SKM-1 (cell line): ENCODE results near the gene VSX2.

Experiments
- DNase-seq: peaks from one replicate; lab custom pipeline; 2025; ENCODE audit not compliant: unreplicated experiment; lab: John Stamatoyannopoulos, UW

The VSX2 gene

DNA sequence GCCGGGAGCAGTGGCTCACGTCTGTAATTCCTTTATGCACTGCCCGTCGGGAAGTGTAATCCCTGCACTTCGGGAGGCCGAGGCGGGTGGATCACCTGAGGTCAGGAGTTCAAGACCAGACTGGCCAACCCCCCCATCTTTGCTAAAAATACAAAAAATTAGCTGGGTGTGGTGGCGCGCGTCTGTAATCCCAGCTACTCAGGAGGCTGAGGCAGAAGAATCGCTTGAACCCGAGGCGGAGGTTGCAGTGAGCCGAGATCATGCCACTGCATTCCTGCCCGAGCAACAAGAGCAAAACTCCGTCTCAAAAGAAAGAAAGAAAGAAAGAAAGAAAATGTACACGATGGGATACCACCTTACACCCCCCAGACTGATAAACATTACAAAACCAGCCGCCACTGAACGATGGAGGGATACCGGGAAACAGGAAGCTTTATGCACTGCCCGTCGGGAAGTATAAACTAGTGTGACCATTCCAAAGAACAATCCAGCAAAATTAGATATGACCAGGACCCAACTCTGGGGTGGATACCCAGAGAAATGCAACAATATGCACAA is 62.4 kb downstream of the VSX2 start:
- DNase-seq, result no peak

DNA sequence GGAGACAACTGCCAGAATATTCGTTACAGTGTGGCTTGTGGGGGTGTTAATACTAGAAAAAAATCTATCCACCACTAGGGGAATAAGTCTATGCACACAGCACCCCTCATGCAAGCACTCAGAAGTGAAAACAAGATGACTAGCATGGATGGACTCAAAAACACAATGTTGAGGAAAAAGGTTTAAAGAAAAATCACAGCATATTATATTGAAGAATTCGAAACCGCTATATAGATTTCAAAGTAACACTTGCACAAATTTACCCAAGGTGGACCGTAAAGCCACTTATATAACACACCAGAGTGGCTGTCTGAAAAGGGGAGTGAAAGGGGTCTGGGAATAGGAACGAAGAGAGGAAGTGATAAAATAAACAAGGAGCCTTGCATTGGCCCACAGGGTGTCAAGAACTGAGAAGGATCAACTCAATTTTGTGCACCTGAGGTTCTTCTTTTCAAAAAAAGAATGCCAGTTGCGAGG is 62.9 kb downstream of the VSX2 start:
- DNase-seq, result no peak

DNA sequence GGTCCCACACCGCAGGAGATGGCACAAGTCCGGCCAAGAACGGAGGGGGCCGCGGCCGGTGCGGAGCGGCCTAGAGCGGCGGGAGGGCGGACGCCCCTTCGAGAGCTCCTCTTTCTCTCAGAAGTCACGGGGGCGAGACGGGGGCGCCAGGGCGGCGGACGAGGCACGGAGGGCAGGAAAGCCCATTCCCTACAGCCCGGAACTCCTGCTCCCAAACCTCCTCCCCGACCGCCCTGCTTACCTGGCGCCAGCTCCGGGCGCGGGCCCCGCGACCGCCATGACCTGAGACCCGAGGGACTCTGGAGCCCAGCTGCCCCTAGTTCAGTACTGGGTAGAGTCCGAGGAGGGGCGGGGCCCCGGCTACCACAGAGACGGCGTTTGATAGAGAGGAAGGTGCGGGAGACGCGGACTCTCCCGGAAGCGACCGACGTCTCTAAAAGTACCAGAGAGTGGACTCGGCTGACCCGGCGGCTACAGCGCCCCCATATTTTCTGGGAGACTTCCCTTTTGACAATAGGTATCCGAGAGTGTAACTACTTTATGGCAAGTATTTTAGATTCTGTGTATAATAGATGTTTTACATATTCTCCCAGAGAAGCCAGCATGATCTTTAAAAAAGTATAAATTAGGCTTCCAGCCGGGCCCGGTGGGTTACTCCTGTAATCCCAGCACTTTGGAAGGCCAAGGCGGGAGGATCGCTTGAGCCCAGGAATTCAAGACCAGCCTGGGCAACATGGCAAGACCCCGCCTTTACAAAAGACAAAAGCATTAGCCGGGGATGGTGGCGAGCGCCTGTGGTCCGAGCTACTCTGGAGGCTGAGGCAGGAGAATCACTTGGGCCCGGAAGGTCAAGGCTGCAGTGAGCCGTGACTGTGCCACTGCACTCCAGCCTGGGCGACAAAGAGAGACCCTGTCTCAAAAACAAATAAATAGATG is 63.7 kb downstream of the VSX2 start, which contains the start of gene ABCD4:
Gene ABCD4, minus strand, starts transcription at position 301 of the 936 bp plus-strand sequence. Its CDS starts 22 bp downstream, at position 279.
- peak; percentile 59 for DNase-seq

DNA sequence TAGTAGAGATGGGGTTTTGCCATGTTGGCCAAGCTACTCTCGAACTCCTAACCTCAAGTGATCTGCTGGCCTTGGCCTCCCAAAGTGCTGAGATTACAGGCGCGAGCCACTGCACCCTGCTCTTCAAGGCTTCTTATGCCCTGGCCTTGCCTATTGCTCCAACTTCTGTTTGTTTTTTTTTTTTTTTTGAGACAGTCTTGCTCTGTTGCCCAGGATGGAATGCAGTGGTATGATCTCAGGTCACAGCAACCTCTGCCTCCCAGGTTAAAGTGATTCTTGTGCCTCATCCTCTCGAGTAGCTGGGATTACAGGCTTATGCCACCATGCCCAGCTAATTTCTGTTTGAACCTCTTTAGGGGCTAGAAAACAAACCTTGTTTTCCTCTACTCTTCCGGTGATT is 69.4 kb downstream of the VSX2 start:
- DNase-seq, result no peak

DNA sequence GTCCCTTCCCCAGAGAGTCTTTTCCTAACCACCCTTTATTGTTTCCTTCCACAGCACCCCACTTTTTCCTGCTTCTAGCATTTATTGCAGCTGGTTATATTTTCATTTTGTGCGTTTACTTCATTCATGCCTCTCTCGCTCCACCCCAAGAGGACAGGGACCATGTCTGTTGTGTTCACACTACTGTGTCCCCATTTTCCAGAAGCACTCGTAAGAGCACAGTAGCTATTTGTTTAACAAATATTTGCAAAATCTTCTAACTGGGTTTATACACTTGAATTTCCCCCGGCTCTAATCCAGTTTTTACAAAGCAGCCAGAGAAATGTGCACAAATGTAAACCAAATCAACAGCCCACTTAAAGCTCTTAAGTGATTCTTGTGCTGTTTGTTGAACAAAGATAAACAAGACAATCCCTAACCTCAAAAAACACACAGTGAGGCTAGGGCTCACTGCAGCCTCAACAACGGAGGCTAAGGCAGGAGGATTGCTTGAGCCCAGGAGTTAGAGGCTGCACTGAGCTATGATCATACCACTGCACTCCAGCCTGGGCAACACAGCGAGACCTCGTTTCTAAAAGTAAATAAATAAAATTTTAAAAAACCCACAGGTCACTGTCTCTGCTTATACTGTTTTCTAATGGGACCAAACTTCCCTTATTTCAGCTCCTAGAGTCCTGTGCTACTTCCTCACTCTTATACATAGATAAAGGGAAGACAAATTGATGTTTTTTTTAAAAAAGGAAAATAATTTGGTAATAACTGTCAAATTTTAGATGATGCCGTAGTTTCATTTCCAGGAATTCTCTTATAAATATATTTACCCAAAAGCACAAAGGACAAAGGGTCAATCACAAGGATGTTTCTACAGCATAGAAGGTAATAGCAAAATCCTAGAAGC is 70.1 kb downstream of the VSX2 start:
- no peak for DNase-seq

DNA sequence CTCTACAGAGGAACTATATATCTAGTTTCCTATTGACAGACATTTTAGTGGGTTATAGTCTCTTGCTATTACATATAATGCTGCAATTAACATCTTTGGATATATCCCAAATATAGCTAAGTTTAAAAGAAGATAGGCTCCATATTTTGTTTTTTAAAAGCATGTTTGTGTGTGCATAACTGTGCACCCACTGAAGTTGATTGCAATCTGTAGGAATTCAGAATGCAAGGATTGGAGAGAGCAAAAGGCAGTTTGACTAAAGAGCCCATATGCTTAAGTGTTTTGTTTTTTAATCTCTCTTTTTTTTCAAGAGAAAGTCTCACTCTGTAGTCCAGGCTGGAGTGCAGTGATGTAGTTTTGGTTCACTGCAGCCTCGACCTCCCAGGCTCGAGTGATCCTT is 72.9 kb downstream of the VSX2 start:
- no peak for DNase-seq
